COLO668 (cell line): ENCODE data around the gene C4orf33.
"Not testable (repeated sequence)": the region's sequence is repeated elsewhere in the genome, so short reads cannot be mapped to it uniquely, and the experiment has no call there.

ENCODE experiments used
- DNase-seq: peaks from one replicate; lab custom pipeline; 2025; ENCODE audit not compliant: unreplicated experiment; lab: John Stamatoyannopoulos, UW

Gene C4orf33, protein sequence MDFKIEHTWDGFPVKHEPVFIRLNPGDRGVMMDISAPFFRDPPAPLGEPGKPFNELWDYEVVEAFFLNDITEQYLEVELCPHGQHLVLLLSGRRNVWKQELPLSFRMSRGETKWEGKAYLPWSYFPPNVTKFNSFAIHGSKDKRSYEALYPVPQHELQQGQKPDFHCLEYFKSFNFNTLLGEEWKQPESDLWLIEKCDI

DNA sequence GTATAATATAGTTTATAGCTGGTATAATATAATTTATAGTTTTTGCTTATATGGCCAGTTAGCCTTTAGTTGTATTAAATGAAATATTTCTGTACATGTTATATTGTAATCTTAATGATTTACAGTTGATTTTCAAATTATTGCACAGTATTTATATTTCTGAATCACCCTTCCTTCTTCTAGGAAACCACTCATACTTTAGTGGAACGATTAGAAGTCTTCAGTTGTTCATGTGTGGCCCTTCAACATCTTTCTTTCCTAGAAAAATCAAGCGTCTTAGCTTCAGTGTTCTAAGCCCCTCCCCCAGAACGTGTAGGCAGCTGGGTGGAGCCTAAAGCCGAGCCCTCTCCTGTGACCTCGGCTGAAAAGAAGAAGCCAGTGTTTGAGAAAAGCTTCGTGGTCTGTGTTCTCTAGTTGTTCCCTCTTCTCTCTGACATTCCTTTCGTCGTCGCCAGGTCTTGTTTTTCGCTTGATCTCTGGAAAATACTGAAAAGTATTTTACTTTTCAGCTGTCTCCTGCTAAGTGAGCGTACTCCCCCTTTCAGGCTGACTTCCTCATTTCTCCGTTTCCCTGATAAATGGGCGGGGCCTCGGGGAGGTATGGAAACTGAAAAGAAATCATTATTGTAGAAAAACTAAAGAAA is at the start of gene C4orf33:
Gene C4orf33, plus strand, starts transcription at position 342 of the 644 bp plus-strand sequence. CDS start 6,459 bp downstream, outside the sequence.
- DNase-seq: peak; percentile 52

DNA sequence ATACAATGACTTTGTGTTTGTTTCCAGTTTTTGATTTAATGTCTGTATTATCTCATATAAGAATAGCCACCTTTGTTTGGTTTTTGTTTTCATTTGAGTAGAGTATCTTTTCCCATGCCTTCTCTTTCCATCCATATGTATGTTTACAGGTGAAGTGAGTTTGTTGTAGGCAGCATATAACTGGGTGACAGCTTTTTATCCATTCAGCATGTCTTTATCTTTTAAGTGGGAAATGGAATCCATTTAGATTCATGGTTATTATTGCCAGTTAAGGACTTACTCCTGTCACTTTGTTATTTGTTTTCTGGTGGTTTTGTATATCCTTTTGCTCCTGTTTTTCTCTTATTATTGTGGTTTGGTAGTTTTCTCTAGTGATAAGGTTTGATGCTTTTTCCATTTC is 36.9 kb upstream of the C4orf33 start:
- no peak for DNase-seq

GRCh38 chr4:129062580-129062979 is 33.4 kb upstream of the C4orf33 start:
- no peak for DNase-seq

DNA sequence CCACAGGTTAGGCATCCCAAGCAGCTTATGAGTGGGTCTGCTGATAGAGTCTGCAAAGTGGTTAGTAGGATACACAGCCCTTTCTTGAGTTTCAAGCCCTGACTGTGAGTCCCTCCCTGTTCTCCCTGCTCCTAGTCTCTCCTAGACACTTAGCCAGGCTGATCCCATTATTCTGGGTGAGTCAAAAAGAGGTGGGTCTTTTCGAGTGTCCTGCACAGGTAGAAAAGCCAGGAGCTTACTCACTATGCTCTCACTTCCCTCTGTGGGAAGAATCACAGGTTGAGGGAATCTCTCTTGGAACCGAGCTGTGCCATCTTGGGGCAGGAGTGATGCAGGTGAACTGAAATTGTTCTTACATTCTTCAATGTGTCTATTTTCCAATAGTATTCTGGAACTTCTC is 32.3 kb upstream of the C4orf33 start:
- DNase-seq: no peak

- no peak for DNase-seq
These were observed 31.2 kb upstream of the C4orf33 start for GRCh38 chr4:129064717-129065116.

GRCh38 chr4:129069537-129069936 is 26.4 kb upstream of the C4orf33 start:
- not testable (repeated sequence) for DNase-seq

GRCh38 chr4:129077326-129077725 is 18.6 kb upstream of the C4orf33 start:
- DNase-seq: no peak

- no peak for DNase-seq
These were observed 15.8 kb upstream of the C4orf33 start for GRCh38 chr4:129080129-129080528.

- DNase-seq: no peak
These were observed 13.7 kb upstream of the C4orf33 start for GRCh38 chr4:129082302-129082701.

DNA sequence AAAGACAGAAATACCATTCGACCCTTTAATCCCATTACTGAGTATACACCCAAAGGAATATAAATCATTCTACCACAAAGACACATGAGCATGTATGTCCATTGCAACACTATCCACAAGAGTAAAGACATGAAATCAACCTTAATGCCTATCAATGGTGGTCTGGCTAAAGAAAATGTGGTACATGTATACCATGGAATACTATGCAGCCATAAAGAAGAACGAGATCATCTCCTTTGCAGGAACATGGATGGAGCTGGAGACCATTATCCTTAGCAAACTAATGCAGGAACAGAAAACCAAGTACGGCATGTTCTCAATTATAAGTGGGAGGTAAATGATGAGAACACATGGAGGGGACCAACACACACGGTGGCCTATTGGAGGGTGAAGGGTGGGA is 10.5 kb upstream of the C4orf33 start:
- no peak for DNase-seq

GRCh38 chr4:129087516-129087915 is 8.4 kb upstream of the C4orf33 start:
- DNase-seq: no peak

GRCh38 chr4:129092631-129093190 is 3.2 kb upstream of the C4orf33 start:
- no peak for DNase-seq

DNA sequence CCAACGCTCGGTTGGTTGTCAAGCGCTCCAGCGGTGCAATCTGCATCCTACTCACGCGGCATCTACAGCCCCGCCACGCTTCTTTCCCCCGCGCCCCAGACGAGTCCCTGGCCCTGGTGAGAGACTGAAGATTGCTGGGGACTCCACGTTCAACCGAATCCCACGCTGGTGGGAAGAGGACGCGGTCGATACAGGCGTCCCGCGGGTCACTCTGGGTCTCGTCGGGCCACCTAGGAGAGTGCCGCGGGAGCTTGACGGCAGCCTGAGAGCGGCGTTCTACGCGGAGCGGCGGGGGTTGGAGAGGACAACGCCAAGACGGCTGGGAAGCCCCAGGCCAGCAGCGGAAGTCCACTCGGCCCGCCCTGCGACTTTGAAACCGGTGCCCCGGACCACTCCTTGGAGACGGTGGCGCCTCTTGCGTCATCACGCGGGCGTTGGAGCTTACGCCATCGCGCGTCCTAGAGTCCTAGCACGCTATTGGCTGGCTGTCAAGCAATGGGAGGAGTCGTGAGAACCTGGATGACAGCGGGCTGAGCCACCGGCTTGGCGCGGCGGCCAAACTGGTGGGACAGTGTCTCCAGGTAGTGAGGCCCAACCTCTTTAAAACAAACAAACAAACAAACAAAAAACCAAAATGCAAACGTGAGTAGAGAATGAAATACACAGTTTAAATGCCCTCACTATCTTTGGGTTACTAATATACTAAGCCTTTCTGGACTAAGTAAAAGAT is 2.6 kb upstream of the C4orf33 start, which contains the start of gene SCLT1:
Gene SCLT1, minus strand, starts transcription at position 349 of the 730 bp plus-strand sequence. CDS start 436 bp downstream, outside the sequence.
- DNase-seq: peak; percentile 97

GRCh38 chr4:129094347-129094746 is 1.6 kb upstream of the C4orf33 start:
- no peak for DNase-seq

GRCh38 chr4:129098531-129099001 is 2.6 kb downstream of the C4orf33 start:
- no peak for DNase-seq

DNA sequence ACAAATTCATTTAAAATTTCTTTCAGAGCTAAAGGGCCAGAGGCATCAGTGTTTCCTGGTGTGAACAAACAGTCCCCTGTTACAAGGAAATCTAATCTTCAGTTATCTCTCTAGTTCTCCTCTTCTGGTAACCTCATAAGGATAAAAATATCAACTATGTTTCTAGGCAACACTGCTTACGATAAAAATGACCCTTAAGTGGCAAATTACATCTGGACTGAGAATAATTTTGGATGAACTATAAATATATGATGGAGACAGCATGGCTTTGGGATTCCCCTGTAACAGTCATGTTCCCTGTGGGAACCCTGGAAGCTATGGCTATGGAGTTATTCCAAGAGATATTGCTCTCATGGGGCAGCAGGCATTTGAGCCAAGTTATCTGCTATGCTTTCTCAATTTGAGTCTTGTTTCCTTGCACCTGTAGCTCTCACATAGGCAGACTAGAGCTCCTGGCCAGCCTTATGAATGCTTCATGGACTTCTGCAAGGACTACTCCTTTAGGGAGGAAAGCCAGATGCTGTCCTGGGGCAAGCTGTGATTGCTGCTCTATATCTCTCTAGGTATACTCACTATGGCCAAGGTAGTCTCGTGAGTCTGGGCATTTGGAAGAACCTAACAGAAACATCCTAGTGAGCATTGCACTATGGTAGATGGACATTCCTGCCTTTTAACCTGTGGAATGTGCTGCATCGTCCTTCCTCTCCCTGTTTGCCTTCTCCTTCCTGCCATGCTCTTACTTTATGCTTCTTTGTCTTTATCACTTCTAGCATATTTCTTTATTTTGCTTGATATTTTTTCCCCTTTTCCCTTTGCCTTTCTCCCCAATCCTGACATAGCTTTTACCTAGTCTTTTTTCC is 14.2 kb downstream of the C4orf33 start:
- DNase-seq: no peak

GRCh38 chr4:129110931-129111330 is 15.0 kb downstream of the C4orf33 start:
- no peak for DNase-seq

- DNase-seq: no peak
These were observed 16.0 kb downstream of the C4orf33 start for GRCh38 chr4:129111919-129112318.

- no peak for DNase-seq
These were observed 17.5 kb downstream of the C4orf33 start for GRCh38 chr4:129113434-129113833.

DNA sequence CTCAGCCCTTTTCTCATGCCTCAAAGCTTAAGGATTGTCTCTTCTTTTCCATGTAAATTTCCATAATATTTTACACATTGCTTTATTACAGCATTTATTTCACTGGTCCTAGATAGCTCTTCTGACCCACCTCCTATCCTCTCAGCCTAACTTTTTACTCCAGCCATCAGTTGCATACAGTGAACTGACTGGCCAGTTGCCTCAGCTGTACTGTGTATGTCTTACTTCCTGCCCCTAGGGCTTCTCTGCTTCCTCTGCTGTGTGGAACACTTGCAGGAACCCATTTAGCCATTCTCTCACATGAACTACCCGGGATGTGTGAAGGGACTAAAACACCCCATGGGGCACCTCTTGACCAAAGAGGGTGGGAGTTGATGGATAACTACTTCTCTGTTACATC is 18.0 kb downstream of the C4orf33 start:
- DNase-seq: no peak

GRCh38 chr4:129117705-129118104 is 21.8 kb downstream of the C4orf33 start:
- no peak for DNase-seq
